Measurements from ENCODE around the gene ACLY. TPM values are rescaled to one million over a fixed set of nuclear protein-coding genes. Genes with fewer than 3 reads are reported as not detected.

ACLY gene
- total and polyA plus RNA-seq, 2 of the 13 experiments (the other 11 are each of a cell fraction or from before 2014, with no cell fraction given) = 111 to 218 TPM

- POLR2A ChIA-PET = interaction anchor here (0.7 to 3.8 kb wide), 5 partner anchors 27 to 105 kb away, joined by 3 to 18 read pairs (median 3); partner anchors contain the start of genes JUP, KLHL11 and ODAD4
- no TSS peak for BruUV-seq (replicated peaks)
- H3K27ac ChIP-seq (ENCODE audit: extremely low read length, insufficient read depth, low read length) = peak overlapping the region; percentile 68
These were observed 26.8 kb downstream of the ACLY start for GRCh38 chr17:41892021-41892376.

More at GRCh38 chr17:41892021-41892376, 26.8 kb downstream of the ACLY start:
- H3K9me3 ChIP-seq (ENCODE audit: low read length) = no peaks in the 10 kb centered on the region
- peaks cover 35% of the 10 kb centered on the region for H3K4me1 ChIP-seq (ENCODE audit: insufficient read depth, low read length)
- H2AFZ ChIP-seq (ENCODE audit: low read length) = no peak overlapping the region
- CTCF ChIA-PET (ENCODE audit: low intra/inter-chr PET ratio, low total read pairs) = no interaction called here
- FAIRE-seq (no peak), DNase-seq (ENCODE audit: low spot score) (no peak), ATAC-seq (peak; percentile 29)
- no peak overlapping the region for H3K4me2 ChIP-seq (ENCODE audit: low read depth, low read length)
- in situ Hi-C loops (cut with HindIII; ENCODE audit: extremely low pct_ligation_motif_present, low pct_unique_long_range_greater_than_20kb) (no loop called here), intact Hi-C loops (cut with micrococcal nuclease; ENCODE audit: unreplicated experiment) (no loop called here)
- H3K36me3 ChIP-seq (replicated peaks in 1 of 2; ENCODE audit: control insufficient read depth in 1 of 2, insufficient read depth in 2 of 2, low read length in 2 of 2) = peaks cover 38 to 81% of the 10 kb centered on the region in 2 experiments
- no peak for TF ChIP-seq SIX1 (CRISPR knock-in tag; IDR thresholded peaks at IDR 0.05; ENCODE audit: borderline replicate concordance)
- no peak for TF ChIP-seq PCBP2 (optimal IDR thresholded peaks at IDR 0.05; ENCODE audit: low read depth, low read length, poor library complexity, severe bottlenecking)
- TF ChIP-seq ZMYM2 (CRISPR knock-in tag; IDR thresholded peaks at IDR 0.05) = no peak; the same call in 1 of the 2 replicates
- peak; percentile 37; the same call in 1 of the 2 replicates for TF ChIP-seq ZBTB38 (CRISPR knock-in tag; IDR thresholded peaks at IDR 0.05)
- TF ChIP-seq ZNF547 (CRISPR knock-in tag; IDR thresholded peaks at IDR 0.05) = no peak
- TF ChIP-seq ZNF720 (CRISPR knock-in tag; IDR thresholded peaks at IDR 0.05) = no peak
- TF ChIP-seq ZNF451 (CRISPR knock-in tag; IDR thresholded peaks at IDR 0.05) = no peak
- no peak for TF ChIP-seq SRF (IDR thresholded peaks at IDR 0.05; ENCODE audit: low read depth, low read length)
- no peak for TF ChIP-seq GATAD2A (CRISPR knock-in tag; IDR thresholded peaks at IDR 0.05)
- 0 out of 2 replicates have a peak, but pooled peaks have one; percentile 0 for TF ChIP-seq ADNP (CRISPR knock-in tag; IDR thresholded peaks at IDR 0.05)
- peak; percentile 38 for TF ChIP-seq SALL1 (CRISPR knock-in tag; IDR thresholded peaks at IDR 0.05)
- no peak for TF ChIP-seq MED1 (CRISPR knock-in tag; IDR thresholded peaks at IDR 0.05)
- TF ChIP-seq ZFP37 (CRISPR knock-in tag; IDR thresholded peaks at IDR 0.05; ENCODE audit: borderline replicate concordance) = 0 out of 2 replicates have a peak, but pooled peaks have one; percentile 49
- no peak for TF ChIP-seq ZNF557 (CRISPR knock-in tag; IDR thresholded peaks at IDR 0.05)
- peak; percentile 29; the same call in 1 of the 2 replicates for TF ChIP-seq ZNF687 (CRISPR knock-in tag; IDR thresholded peaks at IDR 0.05)
- no peak for TF ChIP-seq ZNF10 (CRISPR knock-in tag; IDR thresholded peaks at IDR 0.05; ENCODE audit: borderline replicate concordance, low read depth)
- no peak for TF ChIP-seq SMARCC2 (IDR thresholded peaks at IDR 0.05)
- TF ChIP-seq THAP8 (CRISPR knock-in tag; IDR thresholded peaks at IDR 0.05; ENCODE audit: borderline replicate concordance) = no peak
- 0 out of 2 replicates have a peak, but pooled peaks have one; percentile 36 for TF ChIP-seq ZNF333 (CRISPR knock-in tag; IDR thresholded peaks at IDR 0.05; ENCODE audit: borderline replicate concordance)
- H3K27me3 ChIP-seq (ENCODE audit: control insufficient read depth in 1 of 2, insufficient read depth in 2 of 2, low read length in 2 of 2) = no peaks in the 10 kb centered on the region
- 96% methylated on average over 4 of the region's 4 CpGs for WGBS (ENCODE audit: low lambda C conversion rate)
- H3K79me2 ChIP-seq (ENCODE audit: insufficient read depth, low read length) = no peaks in the 10 kb centered on the region
- H4K20me1 ChIP-seq (ENCODE audit: insufficient read depth, low read length) = no peaks in the 10 kb centered on the region
- no peak overlapping the region; the same call in 1 of the 2 replicates for H3K9ac ChIP-seq (ENCODE audit: insufficient read depth, low read depth, low read length)
- no peak overlapping the region for H3K4me3 ChIP-seq (replicated peaks in 1 of 3; ENCODE audit: insufficient read depth in 1 of 3, low read depth in 2 of 3, low read length in 3 of 3)

Measured in HepG2 (cell line).